ENCODE measurements around the gene ZNF821. TPM values are rescaled to one million over a fixed set of nuclear protein-coding genes. Genes with fewer than 3 reads are reported as not detected.
A peak's percentile ranks its signal among the peaks of the same experiment; 100 is the strongest.

The ZNF821 gene
- total RNA-seq, 1 experiment from 2014 or later, result 5.9 TPM

DNA sequence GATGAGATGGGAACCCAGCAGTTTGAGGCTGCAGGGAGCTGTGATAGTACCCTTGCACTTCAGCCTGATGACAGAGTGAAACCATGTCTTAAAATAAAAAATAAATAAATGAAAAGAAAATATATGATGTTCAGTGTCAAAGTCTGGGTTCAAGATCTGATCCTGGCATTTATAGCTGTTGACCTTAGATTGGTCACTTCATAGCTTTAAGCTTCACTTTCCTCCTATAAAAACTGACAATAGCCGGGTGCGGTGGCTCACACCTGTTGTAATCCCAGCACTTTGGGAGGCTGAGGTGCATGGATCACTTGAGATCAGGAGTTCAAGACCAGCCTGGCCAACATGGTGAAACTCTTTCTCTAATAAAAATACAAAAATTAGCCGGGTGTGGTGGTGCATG lies 5.2 kb upstream of the ZNF821 start:
- no TSS peak for BruUV-seq (replicated peaks)

GRCh38 chr16:71885261-71885650 lies 1.3 kb upstream of the ZNF821 start:
- CTCF ChIA-PET, result interaction anchor here (0.6 kb wide), 1 partner anchor 626 kb away, joined by 3 read pairs; no protein-coding TSS in a partner anchor
- POLR2A ChIA-PET (ENCODE audit: unreplicated experiment), result no interaction called here
- H3K9me2 ChIP-seq (ENCODE audit: insufficient read depth), result no peaks in the 10 kb centered on the region
- TF ChIP-seq CTCF (conservative IDR thresholded peaks at IDR 0.05), result no peak
- TF ChIP-seq EZH2 (IDR thresholded peaks at IDR 0.05; ENCODE audit: low read depth), result no peak
- no peak overlapping the region for H3K4me3 ChIP-seq
- no peaks in the 10 kb centered on the region for H4K20me1 ChIP-seq (ENCODE audit: insufficient read depth)
- peaks cover 19% of the 10 kb centered on the region for H3K4me1 ChIP-seq (replicated peaks; ENCODE audit: insufficient read depth)
- H3K9me3 ChIP-seq (ENCODE audit: insufficient read depth, low read depth), result no peaks in the 10 kb centered on the region
- no peak overlapping the region for H2AFZ ChIP-seq
- H3K27me3 ChIP-seq (ENCODE audit: insufficient read depth, low read depth), result no peaks in the 10 kb centered on the region
- no peaks in the 10 kb centered on the region for H3K79me2 ChIP-seq (ENCODE audit: low read depth)
- DNase-seq, result no peak
- BruUV-seq (replicated peaks), result no TSS peak
- peak overlapping the region; percentile 92; the same call in 1 of the 2 replicates for H3K4me2 ChIP-seq
- H3F3A ChIP-seq (ENCODE audit: insufficient read depth, low read depth), result peaks cover 27% of the 10 kb centered on the region
- no peak overlapping the region for H3K27ac ChIP-seq
- no peaks in the 10 kb centered on the region for H3K36me3 ChIP-seq (ENCODE audit: low read depth)
- intact Hi-C loops (cut with micrococcal nuclease; ENCODE audit: unreplicated experiment), result no loop called here

More for the DNA sequence above, 5.2 kb upstream of the ZNF821 start:
- Histone ChIP-seq H2AFZ (no peak overlapping the region), H3K9me3 (ENCODE audit: insufficient read depth, low read depth) (no peaks in the 10 kb centered on the region), H3K4me3 (no peak overlapping the region), H4K20me1 (ENCODE audit: insufficient read depth) (no peaks in the 10 kb centered on the region), H3K79me2 (ENCODE audit: low read depth) (no peaks in the 10 kb centered on the region), H3F3A (ENCODE audit: insufficient read depth, low read depth) (peaks cover 23% of the 10 kb centered on the region), H3K4me1 (replicated peaks; ENCODE audit: insufficient read depth) (peaks cover 21% of the 10 kb centered on the region), H3K4me2 (no peak overlapping the region), H3K36me3 (ENCODE audit: low read depth) (no peaks in the 10 kb centered on the region), H3K27ac (no peak overlapping the region), H3K9me2 (ENCODE audit: insufficient read depth) (no peaks in the 10 kb centered on the region), H3K27me3 (ENCODE audit: insufficient read depth, low read depth) (no peaks in the 10 kb centered on the region)
- TF ChIP-seq EZH2 (IDR thresholded peaks at IDR 0.05; ENCODE audit: low read depth) (no peak), CTCF (conservative IDR thresholded peaks at IDR 0.05) (no peak)
- intact Hi-C loops (cut with micrococcal nuclease; ENCODE audit: unreplicated experiment), result no loop called here
- no peak for DNase-seq
- CTCF ChIA-PET, result no interaction called here
- POLR2A ChIA-PET (ENCODE audit: unreplicated experiment), result interaction anchor here (0.6 kb wide), 1 partner anchor 30 kb away, joined by 3 read pairs; no protein-coding TSS in a partner anchor

- Histone ChIP-seq H3K4me2 (peak overlapping the region; percentile 92), H3K36me3 (ENCODE audit: low read depth) (no peaks in the 10 kb centered on the region), H2AFZ (peak overlapping the region; percentile 89), H3K4me3 (peak overlapping the region; percentile 83), H3K27me3 (ENCODE audit: insufficient read depth, low read depth) (no peaks in the 10 kb centered on the region), H3K4me1 (replicated peaks; ENCODE audit: insufficient read depth) (peaks cover 19% of the 10 kb centered on the region), H3K27ac (peak overlapping the region; percentile 39), H3K9me2 (ENCODE audit: insufficient read depth) (no peaks in the 10 kb centered on the region), H4K20me1 (ENCODE audit: insufficient read depth) (no peaks in the 10 kb centered on the region), H3K79me2 (ENCODE audit: low read depth) (no peaks in the 10 kb centered on the region), H3F3A (ENCODE audit: insufficient read depth, low read depth) (peaks cover 27% of the 10 kb centered on the region), H3K9me3 (ENCODE audit: insufficient read depth, low read depth) (no peaks in the 10 kb centered on the region)
- peak; percentile 48 to 49 for DNase-seq
- no TSS peak for BruUV-seq (replicated peaks)
- POLR2A ChIA-PET (ENCODE audit: unreplicated experiment), result interaction anchor here (0.6 kb wide), 1 partner anchor 74 kb away, joined by 7 read pairs; no protein-coding TSS in a partner anchor
- CTCF ChIA-PET, result interaction anchor here (0.6 to 0.7 kb wide), 4 partner anchors 99 to 513 kb away, joined by 3 to 5 read pairs (median 4); no protein-coding TSS in a partner anchor
- intact Hi-C loops (cut with micrococcal nuclease; ENCODE audit: unreplicated experiment), result loop anchor here (1.0 to 2.0 kb wide), 3 partner anchors 11 to 75 kb away; partner anchors contain the start of gene AP1G1
- no peak for TF ChIP-seq CTCF (conservative IDR thresholded peaks at IDR 0.05)
- no peak for TF ChIP-seq EZH2 (IDR thresholded peaks at IDR 0.05; ENCODE audit: low read depth)
These were observed 674 bp downstream of the ZNF821 start for GRCh38 chr16:71883168-71883848.
